IMR-90 (cell line): ENCODE results near the gene AHNAK. TPM values are rescaled to one million over a fixed set of nuclear protein-coding genes. Genes with fewer than 3 reads are reported as not detected.

Experiments used
- ATAC-seq: fragments of 200-7000 bp; cut with Tn5 transposase; 2 replicates; pipeline ENCODE4 v1.9.1; 2020; ENCODE audit warnings: low read depth, mild to moderate bottlenecking, moderate library complexity
- BruUV-seq: library from RNA; stranded (reverse); fragments of 400-500 nt; replicated peaks from 2 replicates; lab custom pipeline; 2021; lab: Mats Ljungman, UMichigan
- CTCF ChIA-PET: fragments of 300-600 bp; formaldehyde crosslinking; extraction: SDS; loops from one replicate; lab custom pipeline; 2021; ENCODE audit warnings: antibody characterized with exemption; lab: Yijun Ruan, JAX
- POLR2A ChIA-PET: fragments of 300-600 bp; sonication (Branson Sonifier 250); formaldehyde crosslinking; loops from one replicate; lab custom pipeline; 2022; ENCODE audit warnings: antibody characterized with exemption; ENCODE audit not compliant: unreplicated experiment; lab: Charles Lee
- DNase-seq: peaks from one replicate; pipeline ENCODE4 v3.0.0; 2013
- H2AFZ ChIP-seq: replicated peaks from 2 replicates; pipeline ENCODE3; 2013; ENCODE audit warnings: low read length, mild to moderate bottlenecking; ENCODE audit not compliant: poor library complexity
- H2AK5ac ChIP-seq: 2 replicates; pipeline ENCODE4 v1.6.1; 2013; ENCODE audit warnings: low read depth, low read length, inconsistent platforms
- H2AK9ac ChIP-seq: replicated peaks from 2 replicates; pipeline ENCODE3; 2013; ENCODE audit warnings: mild to moderate bottlenecking, low read depth, low read length, moderate library complexity; ENCODE audit not compliant: poor library complexity
- H2BK120ac ChIP-seq: 2 replicates; pipeline ENCODE4 v1.6.1; 2013; ENCODE audit warnings: low read depth, low read length, inconsistent platforms
- H2BK15ac ChIP-seq: 3 replicates; pipeline ENCODE4 v1.6.1; 2013; ENCODE audit warnings: low read depth, low read length, inconsistent platforms
- H2BK20ac ChIP-seq: 2 replicates; pipeline ENCODE4 v1.6.1; 2013; ENCODE audit warnings: low read depth, mild to moderate bottlenecking, inconsistent platforms, low read length, moderate library complexity
- H2BK5ac ChIP-seq: 2 replicates; pipeline ENCODE4 v1.6.1; 2013; ENCODE audit warnings: mild to moderate bottlenecking, low read depth, low read length, inconsistent platforms; ENCODE audit not compliant: poor library complexity, severe bottlenecking
- H3K14ac ChIP-seq: replicated peaks from 2 replicates; pipeline ENCODE4 v1.6.1; 2013; ENCODE audit warnings: low read depth, low read length, inconsistent platforms
- H3K18ac ChIP-seq: 2 replicates; pipeline ENCODE4 v1.6.1; 2013; ENCODE audit warnings: low read depth, low read length, control low read depth
- H3K23ac ChIP-seq: 2 replicates; pipeline ENCODE4 v1.6.1; 2013; ENCODE audit warnings: low read depth, low read length, inconsistent platforms
- H3K27ac ChIP-seq: 2 replicates; pipeline ENCODE4 v1.5.1; 2013; ENCODE audit warnings: mild to moderate bottlenecking, control low read depth, low read length; ENCODE audit not compliant: insufficient read depth
- H3K27me3 ChIP-seq: 2 replicates; pipeline ENCODE4 v1.6.1; 2013; ENCODE audit warnings: low read length; ENCODE audit not compliant: control insufficient read depth, insufficient read depth
- H3K36me3 ChIP-seq: 2 replicates; pipeline ENCODE4 v1.6.1; 2013; ENCODE audit warnings: low read length, mixed read lengths; ENCODE audit not compliant: control insufficient read depth, insufficient read depth
- H3K4ac ChIP-seq: 2 replicates; pipeline ENCODE4 v1.6.1; 2013; ENCODE audit warnings: low read depth, low read length, inconsistent platforms
- H3K4me1 ChIP-seq: 2 replicates; pipeline ENCODE4 v1.6.1; 2013; ENCODE audit warnings: low read length, mixed read lengths; ENCODE audit not compliant: control insufficient read depth, insufficient read depth
- H3K4me2 ChIP-seq: 2 replicates; pipeline ENCODE4 v1.6.1; 2013; ENCODE audit warnings: low read depth, mild to moderate bottlenecking, control low read depth, low read length, moderate library complexity
- H3K4me3 ChIP-seq: 2 replicates; pipeline ENCODE4 v1.5.1; 2013; ENCODE audit warnings: low read depth, mild to moderate bottlenecking, control low read depth, low read length, moderate library complexity; ENCODE audit not compliant: insufficient read depth
- H3K56ac ChIP-seq: 2 replicates; pipeline ENCODE4 v1.6.1; 2013; ENCODE audit warnings: low read length, inconsistent platforms; ENCODE audit not compliant: insufficient read depth; ENCODE audit errors: extremely low read depth
- H3K79me1 ChIP-seq, 2 experiments: 2 replicates each; pipeline ENCODE4 v1.6.1; 2013; ENCODE audit warnings: low read length in 2 of 2, inconsistent platforms in 1 of 2, low read depth in 1 of 2
- H3K9ac ChIP-seq: 2 replicates; pipeline ENCODE4 v1.6.1; 2013; ENCODE audit warnings: low read depth, low read length, control low read depth
- H3K9me1 ChIP-seq: 2 replicates; pipeline ENCODE4 v1.6.1; 2013; ENCODE audit warnings: low read length, inconsistent platforms; ENCODE audit not compliant: insufficient read depth
- H3K9me3 ChIP-seq: 2 replicates; pipeline ENCODE4 v1.6.1; 2013; ENCODE audit warnings: low read length; ENCODE audit not compliant: control insufficient read depth, insufficient read depth
- H4K20me1 ChIP-seq: 2 replicates; pipeline ENCODE4 v1.6.1; 2013; ENCODE audit warnings: low read length, inconsistent platforms; ENCODE audit not compliant: insufficient read depth
- H4K5ac ChIP-seq: 2 replicates; pipeline ENCODE4 v1.6.1; 2013; ENCODE audit warnings: mild to moderate bottlenecking, low read depth, low read length, control low read depth
- H4K8ac ChIP-seq, 2 experiments: 2 replicates each; pipeline ENCODE4 v1.6.1; 2013; ENCODE audit warnings: low read depth in 2 of 2, low read length in 2 of 2, control low read depth in 1 of 2, inconsistent platforms in 1 of 2
- H4K91ac ChIP-seq: 2 replicates; pipeline ENCODE4 v1.6.1; 2013; ENCODE audit warnings: low read depth, low read length, inconsistent platforms; ENCODE audit not compliant: insufficient read depth
- USF2 ChIP-seq: fragments of 150-350 bp; IDR thresholded peaks from 2 replicates; pipeline ENCODE4 v1.6.1; 2017; ENCODE audit warnings: mild to moderate bottlenecking, antibody characterized with exemption, low read length, low read depth
- WGBS, 2 experiments: methylation state at CpG; one replicate each; pipeline versions ENCODE4 v1.1.5 to v1.1.7; 2013; ENCODE audit warnings: missing lambda C conversion rate in 2 of 2; ENCODE audit not compliant: insufficient read length in 1 of 2; ENCODE audit errors: extremely low coverage in 2 of 2; 5-methylcytosine and 5-hydroxymethylcytosine counted together
- dilution Hi-C: fragments of 300-500 bp; cut with HindIII; formaldehyde crosslinking; loops from one replicate; pipeline ENCODE4 v1.14.3; 2018; ENCODE audit warnings: low sequenced_read_pairs; ENCODE audit not compliant: unreplicated experiment
- in situ Hi-C: fragments of 300-500 bp; cut with MboI; formaldehyde crosslinking; loops from 3 replicates; pipeline ENCODE4 v1.14.3; 2019; ENCODE audit warnings: low sequenced_read_pairs, inconsistent platforms, mixed read lengths
- intact Hi-C: fragments of 100-400 bp; cut with micrococcal nuclease; formaldehyde crosslinking; loops from 2 replicates; pipeline ENCODE4 v1.10.0; 2022
- polyA plus RNA-seq, 3 experiments: library from polyadenylated mRNA; depleted of rRNA; stranded (reverse); fragments of >200 nt; gene quantifications; 2 replicates each; pipeline ENCODE4 v1.2.3, GENCODE V29; 2012; ENCODE audit warnings: low replicate concordance in 1 of 3
- total RNA-seq: library from RNA; depleted of rRNA; stranded (reverse); fragments of >200 nt; gene quantifications from 2 replicates; pipeline ENCODE4 v1.2.3, GENCODE V29; 2012

The AHNAK gene
- total and polyA plus RNA-seq, 2 of the 4 experiments (the other 2 are of a cell fraction), result 95.1 to 695 TPM

- H4K8ac ChIP-seq, result no peak overlapping the region
- no peaks in the 10 kb centered on the region for H3K36me3 ChIP-seq
- no peak overlapping the region for H4K5ac ChIP-seq
- H2AK9ac ChIP-seq, result no peak overlapping the region
- H3K4me2 ChIP-seq, result no peak overlapping the region
- no peak overlapping the region for H3K14ac ChIP-seq
- no peak overlapping the region for H3K4ac ChIP-seq
- H3K4me3 ChIP-seq, result no peak overlapping the region
- H3K79me1 ChIP-seq, result peaks cover 0 to 4% of the 10 kb centered on the region in 2 experiments; a peak in 1 of 4 replicates
- no peaks in the 10 kb centered on the region for H4K20me1 ChIP-seq
- H3K9me3 ChIP-seq, result no peaks in the 10 kb centered on the region
- no peak overlapping the region for H3K56ac ChIP-seq
- no peak for TF ChIP-seq USF2
- no peak overlapping the region for H3K18ac ChIP-seq
- H2AK5ac ChIP-seq, result no peak overlapping the region
- H2BK20ac ChIP-seq, result no peak overlapping the region
- no peak overlapping the region for H3K9ac ChIP-seq
- ChIA-PET POLR2A (no interaction called here), CTCF (interaction anchor here (1.4 kb wide), 1 partner anchor 76 kb away, joined by 5 read pairs; no protein-coding TSS in a partner anchor)
- H2AFZ ChIP-seq, result no peak overlapping the region
- no peak overlapping the region for H3K23ac ChIP-seq
- no TSS peak for BruUV-seq
- dilution Hi-C loops, result no loop called here
- H4K91ac ChIP-seq, result no peak overlapping the region
- H3K27me3 ChIP-seq, result no peaks in the 10 kb centered on the region
- no peak for ATAC-seq
- H2BK120ac ChIP-seq, result no peak overlapping the region
- no peak overlapping the region for H3K27ac ChIP-seq
- WGBS, 2 experiments, result 100% methylated on average over 1 of the region's 3 CpGs; no CpG with 5 or more reads in 1 of the 2 experiments
- peaks cover 14% of the 10 kb centered on the region for H3K4me1 ChIP-seq
- H2BK5ac ChIP-seq, result no peak overlapping the region
- peaks cover 13% of the 10 kb centered on the region for H3K9me1 ChIP-seq
- in situ Hi-C loops, result no loop called here
- no peak overlapping the region for H2BK15ac ChIP-seq
- intact Hi-C loops, result no loop called here
- DNase-seq, result no peak
These were observed 46.0 kb downstream of the AHNAK start for GRCh38 chr11:62500650-62501030.
